ENCODE measurements around the gene CCDC89. TPM values are rescaled to one million over a fixed set of nuclear protein-coding genes. Genes with fewer than 3 reads are reported as not detected.

Gene CCDC89
- total and polyA plus RNA-seq, 2 of the 4 experiments (the other 2 are of a cell fraction), result 4.0 to 7.9 TPM

- Histone ChIP-seq H3K36me3 (ENCODE audit: control insufficient read depth, insufficient read depth, low read length) (peaks cover 18% of the 10 kb centered on the region), H2AK9ac (replicated peaks; ENCODE audit: low read depth, low read length, poor library complexity) (no peak overlapping the region), H2BK5ac (ENCODE audit: low read depth, low read length, poor library complexity, severe bottlenecking) (no peak overlapping the region), H2BK20ac (ENCODE audit: low read depth, low read length) (no peak overlapping the region), H3K18ac (ENCODE audit: low read depth, low read length) (no peak overlapping the region), H3K79me1 (ENCODE audit: low read depth in 1 of 2, low read length in 2 of 2) (peaks cover 7 to 11% of the 10 kb centered on the region in 2 experiments; a peak in 3 of 4 replicates), H2BK120ac (ENCODE audit: low read depth, low read length) (no peak overlapping the region), H3K4me1 (ENCODE audit: control insufficient read depth, insufficient read depth, low read length) (peaks cover 2% of the 10 kb centered on the region; the same call in 1 of the 2 replicates), H3K4me2 (ENCODE audit: low read depth, low read length) (no peak overlapping the region), H3K9ac (ENCODE audit: low read depth, low read length) (no peak overlapping the region), H4K20me1 (ENCODE audit: insufficient read depth, low read length) (no peaks in the 10 kb centered on the region), H3K4ac (ENCODE audit: low read depth, low read length) (no peak overlapping the region), H2BK15ac (ENCODE audit: low read depth, low read length) (no peak overlapping the region), H4K8ac (ENCODE audit: low read depth in 2 of 2, low read length in 2 of 2) (no peak overlapping the region), H3K4me3 (ENCODE audit: insufficient read depth, low read depth, low read length) (no peak overlapping the region), H4K91ac (ENCODE audit: insufficient read depth, low read depth, low read length) (no peak overlapping the region), H3K27me3 (ENCODE audit: control insufficient read depth, insufficient read depth, low read length) (no peaks in the 10 kb centered on the region), H3K23ac (ENCODE audit: low read depth, low read length) (no peak overlapping the region), H3K9me1 (ENCODE audit: insufficient read depth, low read length) (peaks cover 3% of the 10 kb centered on the region), H2AFZ (replicated peaks; ENCODE audit: low read length, poor library complexity) (no peak overlapping the region), H3K9me3 (ENCODE audit: control insufficient read depth, insufficient read depth, low read length) (no peaks in the 10 kb centered on the region), H3K14ac (replicated peaks; ENCODE audit: low read depth, low read length) (no peak overlapping the region), H4K5ac (ENCODE audit: low read depth, low read length) (no peak overlapping the region), H3K56ac (ENCODE audit: extremely low read depth, insufficient read depth, low read length) (no peak overlapping the region), H2AK5ac (ENCODE audit: low read depth, low read length) (no peak overlapping the region), H3K27ac (ENCODE audit: insufficient read depth, low read length) (no peak overlapping the region)
- CTCF ChIA-PET, result interaction anchor here (0.9 kb wide), 1 partner anchor 116 kb away, joined by 4 read pairs; no protein-coding TSS in a partner anchor
- TF ChIP-seq RFX5 (IDR thresholded peaks at IDR 0.05; ENCODE audit: low read depth, low read length), result no peak
- TF ChIP-seq ELK1 (IDR thresholded peaks at IDR 0.05; ENCODE audit: borderline replicate concordance, low read depth, low read length), result no peak
- TF ChIP-seq, protein P1, sequence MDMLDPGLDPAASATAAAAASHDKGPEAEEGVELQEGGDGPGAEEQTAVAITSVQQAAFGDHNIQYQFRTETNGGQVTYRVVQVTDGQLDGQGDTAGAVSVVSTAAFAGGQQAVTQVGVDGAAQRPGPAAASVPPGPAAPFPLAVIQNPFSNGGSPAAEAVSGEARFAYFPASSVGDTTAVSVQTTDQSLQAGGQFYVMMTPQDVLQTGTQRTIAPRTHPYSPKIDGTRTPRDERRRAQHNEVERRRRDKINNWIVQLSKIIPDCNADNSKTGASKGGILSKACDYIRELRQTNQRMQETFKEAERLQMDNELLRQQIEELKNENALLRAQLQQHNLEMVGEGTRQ (IDR thresholded peaks at IDR 0.05; ENCODE audit: low read depth, low read length), result no peak
- no peak for TF ChIP-seq BHLHE40 (IDR thresholded peaks at IDR 0.05; ENCODE audit: low read depth, low read length)
- no peak for TF ChIP-seq FOS (IDR thresholded peaks at IDR 0.05; ENCODE audit: low read depth, low read length)
- no peak for TF ChIP-seq MAFK (IDR thresholded peaks at IDR 0.05; ENCODE audit: low read depth, low read length)
- TF ChIP-seq CHD1 (IDR thresholded peaks at IDR 0.05; ENCODE audit: low read depth, low read length), result no peak
- intact Hi-C loops (cut with micrococcal nuclease) (no loop called here), dilution Hi-C loops (cut with HindIII; ENCODE audit: low sequenced_read_pairs, unreplicated experiment) (no loop called here), in situ Hi-C loops (cut with MboI; ENCODE audit: low sequenced_read_pairs) (no loop called here)
- ATAC-seq (ENCODE audit: low read depth) (no peak), DNase-seq (no peak)
- no CpG with 5 or more reads among the region's 5 CpGs for WGBS, 2 experiments (ENCODE audit: extremely low coverage in 2 of 2, insufficient read length in 1 of 2)
- POLR2A ChIA-PET (ENCODE audit: unreplicated experiment), result no interaction called here
- no TSS peak for BruUV-seq (replicated peaks)
These were observed 24.1 kb upstream of the CCDC89 start for GRCh38 chr11:85709941-85710702.

Measured in IMR-90 (cell line).